HT1080 (cell line): ENCODE data around the gene RTN4RL1. TPM values are rescaled to one million over a fixed set of nuclear protein-coding genes. Genes with fewer than 3 reads are reported as not detected.

Experiments
- DNase-seq: peaks from one replicate; pipeline ENCODE4 v3.0.0-alpha.2; 2015; ENCODE audit warnings: low read depth
- total RNA-seq: library from RNA; depleted of rRNA; stranded (reverse); fragments of >200 nt; shearing (Covaris generic); gene quantifications from 2 replicates; pipeline ENCODE4 v1.2.3, GENCODE V29; 2014

RTN4RL1 gene
- total RNA-seq, 1 experiment from 2014 or later, result 5.6 TPM

GRCh38 chr17:1920948-1921351 is 104.2 kb downstream of the RTN4RL1 start:
- no peak for DNase-seq

GRCh38 chr17:1919201-1919600 is 105.9 kb downstream of the RTN4RL1 start:
- DNase-seq, result no peak

DNA sequence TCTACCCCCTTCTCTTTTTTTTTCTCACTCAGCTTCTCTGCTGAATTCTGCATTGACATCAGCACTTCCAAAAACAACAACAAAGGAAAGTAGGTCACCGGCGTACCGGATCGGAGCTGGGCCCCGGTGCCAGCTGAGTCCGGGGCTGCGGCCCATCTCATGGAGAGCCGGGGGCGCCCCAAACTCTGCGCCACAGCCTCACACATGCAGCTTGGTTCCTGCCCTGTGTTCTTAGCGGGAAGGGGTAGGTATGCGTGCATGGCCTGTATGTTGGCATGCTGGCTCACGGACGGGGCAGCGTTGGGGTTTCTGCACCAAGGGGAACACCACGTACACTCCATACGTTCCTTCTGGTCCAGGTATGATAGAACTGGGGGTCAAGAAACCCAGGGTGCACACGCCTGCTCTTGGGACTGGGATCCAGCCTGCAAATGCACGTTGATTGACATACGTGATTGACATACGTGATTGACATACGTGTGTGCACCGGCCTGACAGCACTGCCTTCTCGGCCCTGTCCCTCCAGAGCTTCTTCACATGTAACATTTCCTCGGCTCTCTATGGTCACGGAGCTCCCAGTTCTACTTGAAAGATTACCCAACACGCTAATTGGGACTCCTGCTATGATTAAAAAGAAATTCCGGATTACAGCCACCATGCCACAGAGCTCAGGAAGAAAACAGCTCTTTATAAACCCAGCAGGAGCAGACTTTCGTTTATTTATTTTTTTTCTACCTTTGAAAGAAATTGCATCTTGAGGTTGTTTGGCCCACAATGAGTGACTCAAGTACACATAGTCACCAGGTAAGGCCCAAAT is 106.6 kb downstream of the RTN4RL1 start:
- DNase-seq, result no peak

DNA sequence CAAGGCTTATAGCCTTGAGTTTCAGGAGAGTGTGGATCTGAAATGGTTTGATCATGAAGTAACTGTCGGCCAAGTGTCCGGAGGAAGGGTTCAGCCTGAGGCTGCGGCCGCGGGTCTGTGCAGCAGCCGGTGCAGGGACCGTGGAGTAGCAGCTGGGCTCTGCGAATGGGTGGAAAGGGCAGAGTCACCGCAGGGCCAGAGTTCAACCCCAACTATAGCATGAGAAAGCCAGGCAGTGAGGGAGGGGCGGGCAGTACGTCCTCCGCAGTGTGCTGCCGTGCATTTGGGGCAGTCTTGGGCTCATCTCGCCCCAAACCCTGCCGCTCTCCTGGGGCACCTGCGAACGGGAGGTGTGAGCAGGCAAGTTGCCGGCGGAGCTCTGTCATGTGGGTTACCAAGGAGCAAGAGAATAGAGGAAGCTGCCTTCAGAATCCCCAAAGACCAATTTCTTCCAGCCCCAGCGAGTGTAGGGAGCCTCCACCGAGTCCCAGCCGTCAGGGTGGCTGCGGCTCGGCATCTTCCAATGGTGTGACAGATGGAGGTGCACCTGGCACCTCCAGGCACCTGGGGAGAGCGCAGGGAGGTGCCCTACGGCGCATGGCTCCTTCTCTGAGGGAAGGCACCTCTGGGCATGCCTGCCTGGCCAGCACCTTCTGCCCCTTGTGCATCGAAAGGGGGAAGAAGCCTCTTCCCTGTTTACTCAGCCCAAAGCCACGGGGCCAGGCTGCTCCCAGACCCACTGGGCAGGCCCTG is 108.0 kb downstream of the RTN4RL1 start:
- DNase-seq, result no peak

GRCh38 chr17:1916316-1916715 is 108.8 kb downstream of the RTN4RL1 start:
- no peak for DNase-seq

- DNase-seq, result no peak
Measured at GRCh38 chr17:1915889-1916288, 109.2 kb downstream of the RTN4RL1 start.

- DNase-seq, result no peak
Measured at GRCh38 chr17:1914661-1915083, 110.5 kb downstream of the RTN4RL1 start.

- DNase-seq, result no peak
Measured at GRCh38 chr17:1913702-1914101, 111.4 kb downstream of the RTN4RL1 start.

DNA sequence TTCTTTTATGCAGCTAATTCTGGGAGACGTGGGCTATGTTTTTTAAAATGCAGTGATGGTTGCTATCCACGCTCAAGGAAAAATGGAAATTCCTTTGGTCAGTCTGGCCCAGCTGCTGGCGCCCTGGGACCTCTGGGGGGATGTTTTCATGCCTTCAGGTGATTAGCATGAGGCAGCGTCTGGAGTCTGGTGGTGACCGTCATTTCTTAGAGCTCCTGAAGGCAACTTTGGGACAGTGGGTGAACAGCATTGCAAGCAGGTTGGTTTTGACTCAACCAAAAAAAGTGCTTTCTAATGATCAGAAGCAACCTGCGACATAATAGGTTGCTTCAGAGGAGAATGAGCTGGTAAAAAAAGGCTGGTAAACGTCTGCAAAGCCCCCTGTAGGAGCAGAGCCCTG is 113.0 kb downstream of the RTN4RL1 start:
- DNase-seq, result no peak

GRCh38 chr17:1909985-1910384 is 115.1 kb downstream of the RTN4RL1 start:
- no peak for DNase-seq

DNA sequence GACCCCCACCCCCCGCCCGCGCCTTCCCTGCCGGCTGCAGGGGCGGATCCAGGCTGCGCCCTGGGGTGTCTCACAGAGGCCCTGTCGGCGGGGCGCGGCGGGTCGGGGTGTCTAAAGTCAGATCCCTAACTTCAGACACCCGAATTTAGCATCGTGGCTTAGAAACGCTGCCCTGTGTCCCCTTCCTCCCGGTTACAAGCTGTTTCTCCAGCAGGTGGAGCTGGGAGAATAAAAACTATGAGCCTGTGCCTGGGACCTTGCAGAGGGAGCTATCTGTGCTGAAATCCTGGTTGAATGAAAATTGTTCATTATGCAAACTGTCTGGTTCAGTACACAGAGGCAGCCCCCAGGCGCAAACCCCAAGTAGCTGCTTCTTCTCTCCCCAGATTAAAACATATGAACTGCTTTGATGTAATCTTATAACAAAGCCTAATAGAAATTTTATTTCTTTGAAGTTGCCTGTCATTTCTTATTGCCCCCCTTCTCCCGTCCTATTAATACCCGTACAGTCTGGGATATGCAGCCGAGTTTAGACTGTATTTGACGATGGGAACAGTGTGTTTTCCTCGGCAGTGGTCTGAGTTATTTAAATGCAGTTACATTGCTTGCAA is 116.3 kb downstream of the RTN4RL1 start:
- peak; percentile 68 for DNase-seq

DNA sequence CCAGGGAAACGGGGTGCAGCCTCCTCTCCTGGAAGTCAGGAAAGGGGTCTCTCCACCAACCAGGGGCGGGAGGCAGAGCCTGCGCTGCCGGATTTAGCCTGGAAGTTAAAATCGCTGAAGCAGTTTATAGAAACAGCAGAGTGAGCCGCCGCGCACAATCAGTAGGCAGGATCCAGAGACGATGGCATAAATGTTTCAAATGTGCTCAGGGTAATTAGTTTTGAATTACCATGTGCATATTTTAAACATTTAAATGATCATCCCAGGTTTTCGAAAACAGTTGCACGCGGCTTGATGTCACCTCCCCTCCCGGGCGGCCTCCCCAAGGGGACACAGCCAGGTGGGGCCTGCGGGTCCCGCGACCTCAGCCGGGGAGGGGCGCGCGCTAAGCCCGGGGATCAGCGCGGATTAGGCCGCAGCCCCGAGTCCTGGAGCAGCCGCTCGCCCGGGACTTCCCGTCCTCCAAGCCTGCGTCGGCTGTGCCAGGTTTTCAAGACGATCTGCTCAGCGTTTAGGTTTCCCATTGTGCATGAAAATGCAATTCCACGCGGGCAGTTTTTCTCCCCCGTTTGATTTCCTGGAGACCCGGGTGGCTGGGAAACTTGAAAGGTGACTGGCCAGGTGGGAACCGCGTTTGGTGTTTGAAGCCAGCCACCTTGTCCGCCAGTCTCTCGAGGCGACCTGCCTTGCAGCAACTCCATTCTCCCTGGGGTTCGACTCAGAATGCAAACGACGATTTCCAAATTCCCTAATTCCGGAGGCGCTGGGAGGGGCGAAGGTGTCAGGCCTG is 117.0 kb downstream of the RTN4RL1 start:
- no peak for DNase-seq

- no peak for DNase-seq
Measured at GRCh38 chr17:1907216-1907631, 117.9 kb downstream of the RTN4RL1 start.

DNA sequence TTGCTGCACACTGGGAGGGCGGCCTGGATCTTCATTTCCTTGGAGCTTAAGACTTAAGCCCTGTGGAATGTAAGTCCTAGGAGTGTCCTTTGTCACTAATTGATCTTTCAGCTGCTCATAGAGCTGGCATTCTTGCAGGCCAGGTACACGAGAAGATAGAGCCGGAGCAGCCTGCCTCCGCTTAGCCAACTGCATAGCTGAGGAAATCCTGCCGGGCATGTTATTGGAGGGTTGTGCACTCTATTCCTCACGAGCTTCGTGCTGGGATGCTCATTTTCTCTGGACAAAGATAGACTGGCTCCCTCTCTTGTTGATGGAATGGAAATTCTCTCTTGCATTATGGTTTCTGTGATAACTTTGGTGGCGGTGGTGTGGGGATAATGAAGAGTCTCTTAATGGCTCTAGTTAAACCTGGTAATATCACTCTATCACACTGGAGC is 118.5 kb downstream of the RTN4RL1 start:
- DNase-seq, result no peak

- no peak for DNase-seq
Measured at GRCh38 chr17:1905190-1905913, 119.8 kb downstream of the RTN4RL1 start.

DNA sequence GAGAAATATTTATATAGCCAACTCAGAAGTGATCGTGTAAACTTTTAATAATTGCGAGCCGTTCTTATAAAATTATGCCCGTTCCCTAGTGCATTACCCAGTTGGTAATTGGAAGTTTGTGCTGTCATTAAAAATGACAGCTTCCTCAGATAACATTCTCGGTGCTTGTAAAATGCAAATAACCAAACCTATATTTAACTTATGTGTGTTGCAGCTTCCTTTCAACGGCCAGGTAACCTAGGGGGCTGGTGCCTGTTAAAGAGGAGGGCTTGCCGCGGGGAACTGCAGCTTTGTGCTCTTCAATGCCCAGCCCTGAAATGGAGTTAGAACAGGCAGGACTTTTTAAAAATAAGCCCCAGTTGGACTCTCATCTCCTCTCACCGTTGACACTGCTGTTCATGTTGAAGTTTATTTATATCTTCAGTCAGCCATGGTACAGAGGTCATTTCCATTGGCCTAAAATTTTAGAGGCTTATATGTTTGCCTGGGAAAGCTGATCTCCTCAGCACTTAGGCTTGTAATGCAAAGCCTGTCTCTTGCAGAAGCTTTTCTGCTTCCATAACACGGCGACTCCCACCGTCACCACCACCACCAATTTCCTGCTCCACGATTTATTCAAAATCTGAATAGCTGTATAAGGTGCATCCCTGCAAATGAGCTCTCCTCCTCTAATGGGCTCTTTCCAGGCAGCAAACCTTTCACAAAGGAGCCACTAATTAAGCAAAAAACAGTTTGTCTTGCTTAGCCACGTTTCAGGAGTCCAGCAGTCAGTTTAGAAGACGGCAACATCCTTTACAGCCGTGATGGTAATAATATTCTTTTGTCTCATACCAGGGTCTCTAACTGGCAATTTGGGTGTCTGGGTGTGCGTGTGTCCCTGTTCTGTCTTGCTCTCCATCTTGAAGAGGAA is 120.6 kb downstream of the RTN4RL1 start:
- no peak for DNase-seq

DNA sequence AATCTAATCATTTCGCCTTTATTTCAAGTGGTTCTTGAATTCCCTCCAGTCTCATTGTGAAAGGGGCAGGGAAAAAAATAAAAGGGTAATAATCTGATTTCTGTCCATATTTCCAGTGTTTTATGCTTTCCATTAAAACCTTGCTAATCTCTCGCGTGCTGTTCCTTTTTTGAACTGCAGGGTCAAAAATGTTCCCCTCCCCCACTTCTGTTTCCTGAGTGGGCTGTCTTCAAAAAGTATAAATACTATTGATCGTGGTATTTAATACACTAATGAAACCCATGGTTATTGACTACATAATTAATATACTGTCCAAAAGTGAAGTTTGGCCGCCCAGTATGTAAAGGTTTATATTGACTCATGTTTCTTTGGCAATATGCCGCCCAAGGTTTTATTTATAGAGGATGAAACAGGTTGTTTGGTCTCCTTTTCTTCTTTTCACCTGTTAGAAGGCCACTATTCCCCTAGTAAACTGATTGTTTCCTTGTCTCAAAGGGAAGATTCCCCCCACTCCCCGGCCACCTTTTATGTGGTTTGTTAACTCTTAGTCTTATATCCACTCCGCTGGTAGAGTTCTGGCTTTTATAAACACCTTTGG is 125.6 kb downstream of the RTN4RL1 start:
- DNase-seq, result no peak

GRCh38 chr17:1898872-1899271 is 126.3 kb downstream of the RTN4RL1 start:
- DNase-seq, result no peak

GRCh38 chr17:1898332-1898731 is 126.8 kb downstream of the RTN4RL1 start:
- no peak for DNase-seq
